ENCODE results near the gene SERBP1. TPM values are rescaled to one million over a fixed set of nuclear protein-coding genes. Genes with fewer than 3 reads are reported as not detected.

SERBP1 gene
- total RNA-seq, result 100 to 1,000 TPM; 225 to 393 TPM

GRCh38 chr1:67430358-67431155 lies at the start of gene SERBP1:
Gene SERBP1, minus strand, starts transcription at chr1:67430402. Its CDS starts 102 bp downstream, at chr1:67430300.
- peak; percentile 92 for ATAC-seq (replicated peaks)
- peaks cover 54% of the 10 kb centered on the region for H3K36me3 Mint-ChIP-seq (ENCODE audit: low read depth)
- peaks cover 29% of the 10 kb centered on the region for H3K4me1 Mint-ChIP-seq
- no peaks in the 10 kb centered on the region for H3K9me3 Mint-ChIP-seq
- peak within 1 kb of the TSS; percentile 95 for H3K4me3 Mint-ChIP-seq
- H3K27me3 Mint-ChIP-seq, result no peaks in the 10 kb centered on the region
- H3K27ac Mint-ChIP-seq, result peak within 1 kb of the TSS; percentile 98

GRCh38 chr1:67479146-67479891 lies 49.1 kb upstream of the SERBP1 start:
- Mint-ChIP-seq H3K27me3 (peaks cover 4% of the 10 kb centered on the region), H3K9me3 (no peaks in the 10 kb centered on the region), H3K4me1 (no peaks in the 10 kb centered on the region), H3K36me3 (ENCODE audit: low read depth) (no peaks in the 10 kb centered on the region), H3K27ac (no peak overlapping the region), H3K4me3 (no peak overlapping the region)
- ATAC-seq (replicated peaks), result peak; percentile 80

DNA sequence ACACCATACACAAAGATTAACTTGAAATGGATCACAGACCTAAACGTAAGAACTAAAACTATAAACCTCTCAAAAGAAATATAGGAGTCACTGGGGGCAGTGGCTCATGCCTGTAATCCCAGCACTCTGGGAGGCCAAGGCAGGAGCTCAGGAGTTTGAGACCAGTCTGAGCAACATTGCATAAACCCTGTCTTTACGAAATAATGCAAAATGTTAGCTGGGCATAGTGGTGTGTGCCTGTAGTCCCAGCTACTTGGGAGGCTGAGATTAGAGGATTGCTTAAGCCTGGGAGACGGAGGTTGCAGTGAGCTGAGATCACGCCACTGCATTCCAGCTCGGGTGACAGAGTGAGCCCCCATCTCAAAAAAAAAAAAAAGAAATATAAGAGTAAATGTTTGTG lies 46.7 kb upstream of the SERBP1 start:
- ATAC-seq (replicated peaks), result no peak
- Mint-ChIP-seq H3K9me3 (no peaks in the 10 kb centered on the region), H3K36me3 (ENCODE audit: low read depth) (no peaks in the 10 kb centered on the region), H3K27ac (no peak overlapping the region), H3K4me1 (no peaks in the 10 kb centered on the region), H3K4me3 (no peak overlapping the region), H3K27me3 (peaks cover 4% of the 10 kb centered on the region)

- H3K36me3 Mint-ChIP-seq (ENCODE audit: low read depth), result no peaks in the 10 kb centered on the region
- no peak for ATAC-seq (replicated peaks)
These were observed 45.8 kb upstream of the SERBP1 start for GRCh38 chr1:67476006-67476482.

DNA sequence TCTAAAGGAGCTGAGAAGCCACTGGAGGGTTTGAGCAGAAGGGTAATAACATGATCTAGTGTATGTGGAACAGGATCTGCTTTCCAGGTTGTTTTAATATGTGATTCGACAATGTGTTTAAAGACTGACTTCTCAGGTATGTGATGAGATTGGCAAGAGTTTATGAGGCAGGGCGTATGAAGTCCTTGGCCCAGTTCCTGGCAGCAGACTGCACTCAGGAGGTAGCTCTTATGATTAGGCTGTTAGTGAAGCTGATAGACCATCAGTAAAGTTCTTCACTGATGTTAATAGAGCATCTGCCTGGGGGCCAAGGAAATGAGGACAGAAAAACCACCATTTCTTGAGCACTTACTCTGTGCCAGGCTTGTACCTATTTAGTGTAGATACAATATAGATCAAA lies 41.9 kb upstream of the SERBP1 start:
- H3K9me3 Mint-ChIP-seq, result no peaks in the 10 kb centered on the region
- no peak overlapping the region for H3K27ac Mint-ChIP-seq

More at GRCh38 chr1:67476006-67476482, 45.8 kb upstream of the SERBP1 start:
- Mint-ChIP-seq H3K9me3 (no peaks in the 10 kb centered on the region), H3K27ac (no peak overlapping the region), H3K4me1 (no peaks in the 10 kb centered on the region), H3K27me3 (peaks cover 4% of the 10 kb centered on the region), H3K4me3 (no peak overlapping the region)

GRCh38 chr1:67469431-67469830 lies 39.2 kb upstream of the SERBP1 start:
- H3K9me3 Mint-ChIP-seq, result peaks cover 4% of the 10 kb centered on the region
- H3K4me3 Mint-ChIP-seq, result no peak overlapping the region
- H3K36me3 Mint-ChIP-seq (ENCODE audit: low read depth), result no peaks in the 10 kb centered on the region
- H3K4me1 Mint-ChIP-seq, result no peaks in the 10 kb centered on the region
- no peak overlapping the region for H3K27ac Mint-ChIP-seq
- no peak for ATAC-seq (replicated peaks)
- H3K27me3 Mint-ChIP-seq, result peaks cover 5% of the 10 kb centered on the region

More for the DNA sequence above, 41.9 kb upstream of the SERBP1 start:
- Mint-ChIP-seq H3K27me3 (peaks cover 4% of the 10 kb centered on the region), H3K4me1 (no peaks in the 10 kb centered on the region), H3K36me3 (ENCODE audit: low read depth) (no peaks in the 10 kb centered on the region), H3K4me3 (no peak overlapping the region)
- no peak for ATAC-seq (replicated peaks)

GRCh38 chr1:67468066-67468718 lies 38.0 kb upstream of the SERBP1 start:
- Mint-ChIP-seq H3K9me3 (peaks cover 4% of the 10 kb centered on the region), H3K27me3 (peaks cover 9% of the 10 kb centered on the region), H3K4me1 (no peaks in the 10 kb centered on the region), H3K36me3 (ENCODE audit: low read depth) (no peaks in the 10 kb centered on the region), H3K27ac (no peak overlapping the region), H3K4me3 (no peak overlapping the region)
- ATAC-seq (replicated peaks), result no peak

GRCh38 chr1:67465375-67465774 lies 35.2 kb upstream of the SERBP1 start:
- H3K36me3 Mint-ChIP-seq (ENCODE audit: low read depth), result no peaks in the 10 kb centered on the region
- peaks cover 9% of the 10 kb centered on the region for H3K27me3 Mint-ChIP-seq
- no peak overlapping the region for H3K4me3 Mint-ChIP-seq
- no peak overlapping the region for H3K27ac Mint-ChIP-seq
- no peak for ATAC-seq (replicated peaks)
- peaks cover 4% of the 10 kb centered on the region for H3K9me3 Mint-ChIP-seq
- no peaks in the 10 kb centered on the region for H3K4me1 Mint-ChIP-seq

GRCh38 chr1:67464746-67465145 lies 34.5 kb upstream of the SERBP1 start:
- Mint-ChIP-seq H3K4me1 (no peaks in the 10 kb centered on the region), H3K27me3 (peaks cover 9% of the 10 kb centered on the region), H3K4me3 (no peak overlapping the region), H3K36me3 (ENCODE audit: low read depth) (no peaks in the 10 kb centered on the region), H3K27ac (no peak overlapping the region), H3K9me3 (peaks cover 4% of the 10 kb centered on the region)
- ATAC-seq (replicated peaks), result no peak

- no peak for ATAC-seq (replicated peaks)
- Mint-ChIP-seq H3K9me3 (peaks cover 4% of the 10 kb centered on the region), H3K27me3 (peaks cover 9% of the 10 kb centered on the region), H3K27ac (no peak overlapping the region), H3K36me3 (ENCODE audit: low read depth) (no peaks in the 10 kb centered on the region), H3K4me1 (no peaks in the 10 kb centered on the region), H3K4me3 (no peak overlapping the region)
These were observed 33.9 kb upstream of the SERBP1 start for GRCh38 chr1:67464058-67464457.

- Mint-ChIP-seq H3K36me3 (ENCODE audit: low read depth) (no peaks in the 10 kb centered on the region), H3K4me3 (no peak overlapping the region), H3K9me3 (peaks cover 4% of the 10 kb centered on the region), H3K27me3 (peaks cover 9% of the 10 kb centered on the region), H3K4me1 (no peaks in the 10 kb centered on the region), H3K27ac (no peak overlapping the region)
- no peak for ATAC-seq (replicated peaks)
These were observed 33.2 kb upstream of the SERBP1 start for GRCh38 chr1:67463298-67463955.

DNA sequence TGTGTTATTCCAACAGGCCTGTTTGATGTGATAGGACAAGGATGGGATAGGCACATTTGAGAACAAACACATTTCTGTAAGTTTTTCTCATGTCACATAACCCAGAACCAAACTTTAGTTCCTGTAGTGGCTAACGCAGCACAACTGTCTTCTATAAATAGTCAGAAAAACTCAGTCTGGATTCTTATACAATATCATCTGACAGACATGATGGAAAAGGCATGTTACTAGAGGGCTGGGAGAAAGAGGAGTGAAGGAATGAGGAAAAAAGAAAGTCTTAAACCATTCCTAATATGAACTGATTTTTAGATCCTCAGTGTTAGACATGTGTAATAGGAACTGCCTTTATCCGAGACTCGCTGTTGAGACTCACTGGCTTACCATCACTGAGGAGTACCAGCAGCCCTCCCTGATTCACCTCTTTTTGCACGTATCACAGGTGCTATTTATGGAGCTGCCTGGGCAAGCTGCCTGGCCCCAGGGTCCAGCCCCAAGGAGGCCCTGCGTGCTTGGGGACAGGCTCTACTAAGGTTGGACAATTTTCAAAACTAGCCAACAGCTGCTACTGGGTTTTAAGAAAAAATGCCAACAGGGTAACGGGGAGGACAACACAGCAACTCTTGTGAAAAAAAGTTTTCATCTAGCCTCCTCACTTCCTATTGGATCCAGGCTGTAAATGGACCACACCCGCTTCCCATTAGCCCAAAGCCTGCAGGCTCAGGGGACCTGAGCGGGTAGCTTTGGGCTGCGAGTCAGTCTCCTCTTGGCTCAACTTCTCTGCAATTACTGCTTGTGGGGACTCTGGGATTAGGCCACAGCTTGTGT lies 30.7 kb upstream of the SERBP1 start:
- Mint-ChIP-seq H3K27me3 (peaks cover 4% of the 10 kb centered on the region), H3K4me3 (no peak overlapping the region), H3K4me1 (no peaks in the 10 kb centered on the region), H3K36me3 (ENCODE audit: low read depth) (no peaks in the 10 kb centered on the region), H3K27ac (no peak overlapping the region), H3K9me3 (no peaks in the 10 kb centered on the region)
- no peak for ATAC-seq (replicated peaks)

GRCh38 chr1:67459068-67459467 lies 28.9 kb upstream of the SERBP1 start:
- Mint-ChIP-seq H3K27ac (no peak overlapping the region), H3K9me3 (no peaks in the 10 kb centered on the region), H3K4me3 (no peak overlapping the region), H3K27me3 (peaks cover 1% of the 10 kb centered on the region), H3K36me3 (ENCODE audit: low read depth) (no peaks in the 10 kb centered on the region), H3K4me1 (no peaks in the 10 kb centered on the region)
- ATAC-seq (replicated peaks), result no peak
